Psoas muscle (tissue), 8 donors: ENCODE measurements around the gene MOCS1. TPM values are rescaled to one million over a fixed set of nuclear protein-coding genes. Genes with fewer than 3 reads are reported as not detected.

Experiments used
- ATAC-seq, 4 donors: fragments of 200-7000 bp; cut with Tn5 transposase; one replicate each; pipeline ENCODE4 v1.9.1; 2020; ENCODE audit warnings: moderate library complexity in 3 of 4, mild to moderate bottlenecking in 2 of 4
- DNase-seq, 2 donors: peaks; one replicate each; pipeline ENCODE4 v3.0.0-alpha.2; 2020
- H3K27ac ChIP-seq: fragments of 200-600 bp; one replicate; pipeline ENCODE4 v1.8.0; 2022
- H3K27me3 ChIP-seq, 3 donors: fragments of 200-600 bp in 1 of 3; one replicate each; pipeline versions ENCODE4 v1.6.1 to v1.8.0; 2013 to 2022; ENCODE audit warnings: low read length in 2 of 3, mild to moderate bottlenecking in 2 of 3, moderate library complexity in 1 of 3; ENCODE audit not compliant: insufficient read depth in 3 of 3
- H3K36me3 ChIP-seq, 2 donors: fragments of 200-600 bp in 1 of 2; one replicate each; pipeline versions ENCODE4 v1.6.1 to v1.8.0; 2013 to 2022; ENCODE audit warnings: low read depth in 1 of 2, mild to moderate bottlenecking in 1 of 2, moderate library complexity in 1 of 2; ENCODE audit not compliant: insufficient read depth in 1 of 2
- H3K4me1 ChIP-seq: fragments of 200-600 bp; one replicate; pipeline ENCODE4 v1.8.0; 2022
- H3K4me3 ChIP-seq: fragments of 200-600 bp; one replicate; pipeline ENCODE4 v1.8.0; 2022; ENCODE audit warnings: mild to moderate bottlenecking
- H3K9me3 ChIP-seq: fragments of 200-600 bp; one replicate; pipeline ENCODE4 v1.8.0; 2022
- WGBS, 3 donors: extraction: QIAGEN DNeasy Blood & Tissue Kit; methylation state at CpG; one replicate each; pipeline versions ENCODE4 v1.1.6 to v1.1.7; 2013; 5-methylcytosine and 5-hydroxymethylcytosine counted together
- intact Hi-C, 2 donors: fragments of 100-400 bp; cut with DNase I; formaldehyde crosslinking; loops; one replicate each; pipeline versions ENCODE4 v1.11.0 to v1.14.2; 2022
- polyA plus RNA-seq, 3 donors: library from polyadenylated mRNA; stranded (reverse); fragments of 200-250 nt; gene quantifications; one replicate each; pipeline ENCODE4 v1.2.3, GENCODE V29; 2013
- total RNA-seq, 4 donors: library from RNA; stranded (reverse); fragmentation: NEBNext Ultra II Directional in 2 of 4; extraction: Animal tissue kit (Norgen Biotek cat#: 25700) in 2 of 4; gene quantifications; one replicate each; pipeline versions ENCODE4 v1.2.1 to v1.2.4, GENCODE V29; 2021 to 2023
- TF ChIP-seq, protein P1 (sequence below): fragments of 200-600 bp; IDR thresholded peaks from one replicate; pipeline ENCODE4 v1.8.0; 2022; ENCODE audit warnings: antibody characterized with exemption
- donor health status: healthy with polysubstance abuse.
- donor health status: DM: no; HTN: no; CAD: no; lungs with moderate emphysema.
- donor health status: Bipolar disorder and iron deficiency.
- donor health status: healthy.
- donor health status: DM: yes; HTN: yes; CAD: no.
- donor health status: DM: no; HTN: no; CAD: no.
- donor health status: DM: no; HTN: no; CAD: no.
- donor health status: DM: yes; HTN: yes; CAD: no.

MOCS1 gene
- total and polyA plus RNA-seq, 7 donors, result 17.3 to 44.2 (median 32.5) TPM

DNA sequence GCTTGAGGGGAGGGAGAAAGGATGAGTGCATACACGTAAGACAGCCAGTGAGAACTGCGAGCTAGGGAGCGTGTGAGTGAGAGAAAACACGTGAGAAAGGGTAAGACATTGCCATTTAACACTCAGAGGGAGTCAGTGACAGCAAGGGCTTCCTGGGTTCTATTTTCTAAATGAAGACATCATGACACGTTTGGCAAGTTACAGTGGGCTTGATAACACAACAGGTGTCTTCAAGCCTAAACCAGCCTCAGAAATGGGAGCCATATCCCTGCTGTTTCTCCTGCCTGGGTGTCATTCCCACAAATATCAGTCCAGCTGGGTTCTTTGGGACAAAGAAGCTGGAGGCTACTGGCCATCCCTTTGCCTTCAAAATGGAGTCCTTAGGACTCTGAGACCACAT lies 16.9 kb upstream of the MOCS1 start:
- Histone ChIP-seq H3K4me3 (no peak overlapping the region), H3K27ac (peak overlapping the region; percentile 11), H3K9me3 (no peaks in the 10 kb centered on the region), H3K36me3 (no peaks in the 10 kb centered on the region), H3K4me1 (peaks cover 10% of the 10 kb centered on the region), H3K27me3 (no peaks in the 10 kb centered on the region)
- TF ChIP-seq, protein P1, sequence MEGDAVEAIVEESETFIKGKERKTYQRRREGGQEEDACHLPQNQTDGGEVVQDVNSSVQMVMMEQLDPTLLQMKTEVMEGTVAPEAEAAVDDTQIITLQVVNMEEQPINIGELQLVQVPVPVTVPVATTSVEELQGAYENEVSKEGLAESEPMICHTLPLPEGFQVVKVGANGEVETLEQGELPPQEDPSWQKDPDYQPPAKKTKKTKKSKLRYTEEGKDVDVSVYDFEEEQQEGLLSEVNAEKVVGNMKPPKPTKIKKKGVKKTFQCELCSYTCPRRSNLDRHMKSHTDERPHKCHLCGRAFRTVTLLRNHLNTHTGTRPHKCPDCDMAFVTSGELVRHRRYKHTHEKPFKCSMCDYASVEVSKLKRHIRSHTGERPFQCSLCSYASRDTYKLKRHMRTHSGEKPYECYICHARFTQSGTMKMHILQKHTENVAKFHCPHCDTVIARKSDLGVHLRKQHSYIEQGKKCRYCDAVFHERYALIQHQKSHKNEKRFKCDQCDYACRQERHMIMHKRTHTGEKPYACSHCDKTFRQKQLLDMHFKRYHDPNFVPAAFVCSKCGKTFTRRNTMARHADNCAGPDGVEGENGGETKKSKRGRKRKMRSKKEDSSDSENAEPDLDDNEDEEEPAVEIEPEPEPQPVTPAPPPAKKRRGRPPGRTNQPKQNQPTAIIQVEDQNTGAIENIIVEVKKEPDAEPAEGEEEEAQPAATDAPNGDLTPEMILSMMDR, result no peak
- intact Hi-C loops, result no loop called here
- 63 to 73% (median 68%) methylated on average over 5 of the region's 5 CpGs for WGBS, 3 donors
- DNase-seq, result no peak
- peak in 1 of 4 donors; percentile 71 for ATAC-seq

GRCh38 chr6:39950125-39950720 lies 16.0 kb upstream of the MOCS1 start:
- Histone ChIP-seq H3K9me3 (no peaks in the 10 kb centered on the region), H3K27ac (no peak overlapping the region), H3K27me3 (no peaks in the 10 kb centered on the region), H3K4me3 (no peak overlapping the region), H3K36me3 (no peaks in the 10 kb centered on the region), H3K4me1 (peaks cover 10% of the 10 kb centered on the region)
- DNase-seq (no peak), ATAC-seq (no peak)
- TF ChIP-seq, protein P1, result no peak
- intact Hi-C loops, result no loop called here

GRCh38 chr6:39948199-39948791 lies 14.0 kb upstream of the MOCS1 start:
- Histone ChIP-seq H3K9me3 (no peaks in the 10 kb centered on the region), H3K36me3 (no peaks in the 10 kb centered on the region), H3K27me3 (no peaks in the 10 kb centered on the region), H3K27ac (no peak overlapping the region), H3K4me1 (peaks cover 10% of the 10 kb centered on the region), H3K4me3 (no peak overlapping the region)
- DNase-seq (no peak), ATAC-seq (no peak)
- intact Hi-C loops, result no loop called here
- TF ChIP-seq, protein P1, result no peak
- WGBS, 3 donors, result 62 to 72% (median 67%) methylated on average over 5 of the region's 5 CpGs

GRCh38 chr6:39947611-39948068 lies 13.4 kb upstream of the MOCS1 start:
- Histone ChIP-seq H3K9me3 (no peaks in the 10 kb centered on the region), H3K27ac (no peak overlapping the region), H3K27me3 (no peaks in the 10 kb centered on the region), H3K4me1 (peaks cover 10% of the 10 kb centered on the region), H3K4me3 (no peak overlapping the region), H3K36me3 (no peaks in the 10 kb centered on the region)
- DNase-seq (no peak), ATAC-seq (no peak)
- intact Hi-C loops, result no loop called here
- WGBS, 3 donors, result 63 to 69% (median 68%) methylated on average over 5 of the region's 5 CpGs
- TF ChIP-seq, protein P1, result no peak

DNA sequence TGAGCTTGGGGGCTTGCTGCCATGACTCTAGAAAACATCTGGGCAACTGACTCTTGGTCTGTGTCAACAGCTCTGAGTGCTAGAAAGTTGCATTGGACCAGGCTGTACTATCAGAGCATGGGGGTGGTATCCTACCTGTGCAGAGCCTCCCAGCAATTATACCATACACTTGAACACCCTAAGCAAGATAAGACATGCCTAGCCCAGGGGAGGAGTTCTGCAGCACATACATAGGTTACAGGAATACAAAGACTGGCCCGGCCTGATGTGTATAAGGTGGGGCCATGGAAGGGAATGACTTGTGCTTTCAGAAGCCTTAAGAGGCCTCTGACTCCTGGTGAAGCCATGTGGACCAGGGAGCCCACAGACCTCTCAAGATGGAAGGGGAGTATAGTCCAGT lies 11.4 kb upstream of the MOCS1 start:
- intact Hi-C loops, result no loop called here
- Histone ChIP-seq H3K27me3 (no peaks in the 10 kb centered on the region), H3K4me1 (no peaks in the 10 kb centered on the region), H3K36me3 (no peaks in the 10 kb centered on the region), H3K9me3 (no peaks in the 10 kb centered on the region), H3K27ac (no peak overlapping the region), H3K4me3 (no peak overlapping the region)
- TF ChIP-seq, protein P1, result no peak
- 88 to 100% (median 94%) methylated on average over 1 of the region's 1 CpG for WGBS, 3 donors
- DNase-seq (no peak), ATAC-seq (no peak)
